NCI-H526 treated with DMSO at 0.1 percent for 48 hours (cell line): ENCODE results near the gene TYW1B.
"Not testable (repeated sequence)": the region's sequence is repeated elsewhere in the genome, so short reads cannot be mapped to it uniquely, and the experiment has no call there.

Source experiments
- DNase-seq: peaks from one replicate; lab custom pipeline; 2025; lab: John Stamatoyannopoulos, UW

Gene TYW1B

DNA sequence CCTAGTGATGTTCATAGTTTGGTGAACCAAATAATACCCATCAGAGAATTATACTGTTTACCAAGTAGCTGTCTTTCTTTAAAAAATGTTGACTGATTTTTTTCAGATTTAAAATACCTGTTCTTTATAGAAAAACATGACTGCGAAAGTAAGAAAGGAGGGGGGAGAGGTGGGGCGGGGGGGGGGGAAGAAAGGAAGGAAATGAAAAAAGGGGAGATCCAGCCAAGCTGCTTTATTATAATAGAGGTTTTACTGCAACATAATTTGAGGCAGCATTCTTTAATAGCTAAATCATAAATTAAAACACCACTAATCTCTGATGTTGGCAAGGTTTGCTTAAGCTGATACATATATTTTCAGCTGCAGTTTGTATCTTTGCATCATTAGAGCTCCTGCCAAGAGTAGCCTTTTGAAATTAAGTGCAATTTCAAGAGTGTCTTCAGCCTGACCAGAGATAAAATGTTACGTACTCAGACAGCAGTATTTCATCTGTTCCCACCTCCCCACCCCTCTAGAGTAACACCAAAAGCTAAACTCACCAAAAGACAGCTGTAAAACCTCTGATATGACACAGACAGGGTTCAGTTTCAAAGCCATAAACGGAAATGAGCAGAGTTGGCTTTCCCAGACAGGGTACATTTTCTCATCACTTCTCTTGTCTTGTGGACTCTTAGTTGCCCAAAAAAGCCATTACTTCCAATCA lies 202.1 kb downstream of the TYW1B start:
- not testable (repeated sequence) for DNase-seq

DNA sequence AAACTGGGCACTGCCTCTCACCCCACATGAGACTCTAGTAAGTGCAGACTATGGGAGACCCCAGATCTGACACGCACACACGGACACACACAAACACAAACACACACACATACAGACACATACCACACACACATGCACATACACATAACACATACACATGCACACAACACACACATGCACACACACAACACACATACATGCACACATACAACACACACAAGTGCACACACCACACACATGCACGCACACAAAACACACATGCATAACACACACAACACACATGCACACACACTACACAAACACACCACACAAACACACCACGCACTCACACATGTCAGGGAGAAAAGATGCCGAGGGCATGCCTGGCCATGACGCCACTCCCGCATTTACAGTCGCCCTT lies 205.5 kb downstream of the TYW1B start:
- no peak for DNase-seq

GRCh38 chr7:72621761-72622187 lies 206.2 kb downstream of the TYW1B start:
- not testable (repeated sequence) for DNase-seq

GRCh38 chr7:72620923-72621322 lies 207.1 kb downstream of the TYW1B start:
- not testable (repeated sequence) for DNase-seq

DNA sequence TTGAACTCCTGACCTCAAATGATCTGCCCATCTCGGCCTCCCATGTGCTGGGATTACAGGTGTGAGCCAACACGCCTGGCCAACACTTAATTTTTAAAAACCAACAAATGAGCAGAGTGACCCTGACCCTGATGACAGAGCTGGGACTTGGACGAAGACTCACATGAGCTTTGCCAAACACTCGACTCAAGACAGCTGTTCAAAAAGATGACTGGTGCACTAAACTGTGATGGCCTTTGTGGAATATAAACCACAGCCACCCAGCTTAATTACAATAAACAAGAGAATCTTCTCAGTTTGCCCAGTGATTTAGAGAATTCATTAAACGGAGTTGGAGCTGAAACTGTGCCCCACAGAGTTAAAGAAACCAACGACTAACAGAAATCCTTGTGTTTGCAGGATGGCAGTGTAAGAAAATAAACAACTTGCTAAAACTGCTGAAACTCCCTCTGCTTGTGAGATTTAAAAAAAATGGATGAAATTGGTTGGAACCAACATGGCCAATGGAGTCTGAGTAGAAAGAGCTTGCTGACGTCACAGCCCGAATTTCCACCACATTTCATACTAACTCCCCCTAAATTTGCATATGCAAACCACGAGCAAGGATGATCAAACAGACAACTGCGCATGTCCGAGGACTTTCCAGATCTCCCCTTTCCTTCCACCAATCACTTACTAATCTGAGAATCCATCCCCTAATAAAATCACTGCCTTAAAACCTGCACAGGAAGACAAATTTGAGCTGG lies 209.4 kb downstream of the TYW1B start:
- peak; percentile 7 for DNase-seq

GRCh38 chr7:72609761-72610160 lies 218.2 kb downstream of the TYW1B start:
- DNase-seq: not testable (repeated sequence)

GRCh38 chr7:72607988-72608387 lies 220.0 kb downstream of the TYW1B start:
- not testable (repeated sequence) for DNase-seq

DNA sequence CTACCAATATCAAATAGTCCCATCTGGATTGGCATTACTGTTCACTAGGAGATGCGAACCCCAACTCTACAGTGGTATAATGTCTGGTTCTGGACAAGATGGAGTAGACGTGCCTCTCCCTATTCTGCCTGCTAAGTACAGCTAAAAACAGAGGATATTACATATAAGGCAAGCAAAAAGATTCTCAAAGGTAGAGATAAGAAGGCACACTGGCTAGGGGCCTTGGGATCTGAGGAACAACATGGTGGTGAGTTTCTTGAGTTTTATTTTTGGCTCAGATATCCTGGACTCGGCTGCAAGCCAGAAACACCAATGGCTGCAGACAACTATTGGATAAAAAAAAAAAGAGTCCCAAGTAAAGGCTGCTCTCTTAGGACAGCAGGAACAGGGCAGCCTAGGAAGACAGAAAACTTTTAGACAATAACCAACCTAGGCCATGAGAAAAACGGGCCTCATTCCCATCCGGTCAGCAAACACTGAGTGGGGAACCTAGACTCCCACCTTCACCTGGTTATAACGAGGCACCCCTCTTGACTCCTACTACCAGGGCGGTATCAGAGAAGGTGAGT lies 222.1 kb downstream of the TYW1B start:
- not testable (repeated sequence) for DNase-seq

DNA sequence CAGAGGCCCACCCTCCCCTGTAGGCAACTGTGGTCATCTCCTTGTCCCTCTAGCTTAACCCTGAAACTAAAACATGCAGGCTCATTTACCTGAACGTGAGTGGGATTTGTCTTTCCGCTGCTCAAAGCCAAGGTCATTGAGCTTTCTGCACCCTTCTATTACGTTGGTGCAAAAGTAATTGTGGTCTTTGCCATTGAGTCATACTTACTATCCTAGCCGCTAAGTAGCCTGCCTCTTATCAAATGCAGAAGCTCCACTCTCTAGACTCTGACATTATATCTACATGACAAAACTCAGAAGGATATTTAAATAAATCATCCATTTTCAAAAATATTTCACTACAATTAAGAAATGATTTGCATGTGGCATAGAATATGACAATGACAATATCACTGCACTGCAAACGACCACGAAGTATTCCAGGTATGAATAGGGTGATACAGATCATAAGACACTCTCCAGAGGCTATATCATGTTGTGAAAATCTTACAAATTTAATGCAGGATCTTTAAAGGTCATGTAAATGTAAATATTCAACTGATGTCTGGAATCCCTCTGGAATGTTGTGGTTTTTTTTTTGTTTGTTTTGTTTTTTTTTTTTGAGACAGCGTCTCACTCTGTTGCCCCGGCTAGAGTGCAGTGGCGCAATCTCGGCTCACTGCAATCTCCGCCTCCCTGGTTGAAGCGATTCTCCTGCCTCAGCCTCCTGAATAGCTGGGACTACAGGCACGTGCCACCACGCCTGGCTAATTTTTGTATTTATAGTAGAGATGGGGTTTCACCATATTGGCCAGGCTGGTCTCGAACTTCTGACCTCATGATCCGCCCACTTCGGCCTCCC lies 223.0 kb downstream of the TYW1B start:
- DNase-seq: not testable (repeated sequence)

- DNase-seq: not testable (repeated sequence)
Observed at GRCh38 chr7:72603476-72603875, 224.5 kb downstream of the TYW1B start.

DNA sequence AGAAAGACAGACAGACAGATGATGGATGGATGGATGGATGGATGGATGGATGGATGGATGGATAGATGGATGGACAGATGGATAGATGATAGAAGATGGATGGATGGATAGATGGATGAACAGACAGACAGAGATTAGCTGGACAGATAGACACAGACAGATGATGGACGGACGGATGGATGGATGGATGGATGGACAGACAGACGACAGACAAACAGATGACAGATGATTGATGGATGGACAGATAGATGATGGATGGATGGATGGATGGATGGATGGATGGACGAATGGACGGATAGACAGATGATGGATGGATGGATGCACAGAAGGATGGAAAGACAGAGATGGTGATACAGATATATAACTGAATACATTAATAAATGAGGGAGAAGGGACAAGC lies 224.9 kb downstream of the TYW1B start:
- no peak for DNase-seq

GRCh38 chr7:72601683-72602082 lies 226.3 kb downstream of the TYW1B start:
- DNase-seq: not testable (repeated sequence)

GRCh38 chr7:72590023-72590422 lies 238.0 kb downstream of the TYW1B start:
- DNase-seq: not testable (repeated sequence)

DNA sequence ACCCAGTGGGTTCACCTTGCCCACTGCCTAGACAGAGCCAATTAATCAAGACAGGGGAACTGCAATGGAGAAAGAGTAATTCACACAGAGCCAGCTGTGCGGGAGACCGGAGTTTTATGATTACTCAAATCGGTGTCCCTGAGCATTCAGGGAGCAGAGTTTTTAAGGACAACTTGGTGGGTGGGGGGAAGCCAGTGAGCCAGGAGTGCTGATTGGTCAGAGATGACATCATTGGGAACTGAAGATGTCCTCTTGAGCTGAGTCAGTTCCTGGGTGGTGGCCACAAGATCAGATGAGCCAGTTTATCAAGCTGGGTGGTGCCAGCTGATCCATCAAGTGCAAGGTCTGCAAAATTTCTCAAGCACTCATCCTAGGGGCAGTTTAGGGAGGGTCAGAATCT lies 240.7 kb downstream of the TYW1B start:
- not testable (repeated sequence) for DNase-seq

DNA sequence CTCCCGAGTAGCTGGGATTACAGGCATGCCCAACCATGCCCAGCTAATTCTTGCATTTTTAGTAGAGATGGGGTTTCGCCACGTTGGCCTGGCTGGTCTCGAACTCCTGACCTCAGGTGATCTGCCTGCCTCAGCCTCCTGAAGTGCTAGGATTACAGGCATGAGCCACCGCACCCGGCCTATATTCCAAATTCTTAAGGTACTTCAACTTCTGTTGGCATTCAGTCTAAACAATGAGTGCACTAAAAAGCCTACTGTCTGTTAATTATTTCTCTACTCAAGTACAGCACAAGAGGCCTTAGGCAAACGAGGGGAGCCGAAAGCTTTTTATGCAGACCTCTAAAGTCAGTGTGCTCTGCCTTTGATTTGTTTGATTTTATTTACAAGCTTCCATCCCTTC lies 243.4 kb downstream of the TYW1B start:
- DNase-seq: not testable (repeated sequence)

GRCh38 chr7:72583620-72584361 lies 244.2 kb downstream of the TYW1B start:
- not testable (repeated sequence) for DNase-seq

DNA sequence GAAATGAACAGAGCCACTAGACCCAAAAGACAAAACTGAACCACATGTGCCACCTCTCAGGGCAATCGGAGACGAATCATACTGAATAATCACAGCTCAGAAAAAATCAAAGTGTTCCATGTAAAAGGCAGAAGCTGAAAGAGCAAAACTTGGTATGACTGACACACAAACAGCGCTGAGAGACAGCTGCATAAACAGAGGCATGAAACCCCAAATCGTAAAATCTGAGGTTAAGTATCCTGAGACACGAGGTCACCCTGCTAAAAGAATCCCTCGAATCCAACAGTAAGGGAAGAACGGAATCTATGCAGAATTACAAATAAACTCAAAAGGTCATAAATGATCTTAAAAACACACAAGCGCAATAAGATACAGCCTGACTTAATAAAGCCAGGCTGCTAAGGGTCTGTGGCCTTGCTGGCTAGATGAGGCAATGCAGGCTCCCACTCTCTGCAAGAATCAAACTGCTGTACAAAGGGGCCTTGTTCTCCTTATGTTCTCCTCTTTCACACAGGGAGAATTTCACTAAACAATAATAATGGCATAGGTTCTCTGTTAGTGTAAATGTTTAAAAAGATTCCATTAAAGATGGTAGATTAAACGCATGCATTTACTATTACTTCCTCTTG lies 247.7 kb downstream of the TYW1B start:
- DNase-seq: not testable (repeated sequence)

GRCh38 chr7:72577107-72577506 lies 250.9 kb downstream of the TYW1B start:
- DNase-seq: no peak

DNA sequence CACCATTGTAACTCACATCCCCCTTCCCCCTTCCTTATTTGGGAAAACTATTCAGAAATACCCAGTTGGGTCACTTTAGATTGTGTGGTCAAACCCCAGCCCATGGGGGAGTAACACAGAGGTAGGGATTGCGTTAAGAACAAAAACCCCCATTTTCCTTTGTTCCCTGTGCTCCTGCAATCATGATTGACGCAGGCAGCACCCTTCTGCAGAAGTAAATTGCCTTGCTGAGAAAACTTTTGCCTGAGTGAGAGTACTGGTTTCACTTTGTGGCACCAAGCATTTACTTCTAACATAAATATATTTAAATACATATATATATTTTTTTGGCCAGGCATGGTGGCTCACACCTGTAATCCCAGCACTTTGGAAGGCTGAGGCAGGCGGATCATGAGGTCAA lies 266.0 kb downstream of the TYW1B start:
- not testable (repeated sequence) for DNase-seq

- not testable (repeated sequence) for DNase-seq
Observed at GRCh38 chr7:72559546-72559945, 268.5 kb downstream of the TYW1B start.

DNA sequence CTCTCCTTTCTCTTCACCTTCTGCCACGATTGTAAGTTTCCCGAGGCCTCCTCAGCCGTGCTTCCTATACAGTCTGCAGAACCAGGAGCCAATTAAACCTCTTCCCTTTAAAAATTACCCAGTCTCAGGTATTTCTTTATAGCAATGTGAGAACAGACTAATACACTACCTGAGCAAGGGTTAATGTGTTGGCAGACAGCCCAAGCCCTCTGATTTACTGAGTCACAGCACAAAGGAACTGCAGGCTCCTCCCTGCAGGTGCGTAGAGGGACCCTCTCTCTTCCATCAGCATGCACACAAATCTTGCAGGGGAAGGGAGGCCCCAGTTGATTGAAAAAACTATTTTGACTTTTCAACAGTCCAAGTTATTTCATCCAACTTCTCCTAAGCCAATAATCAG lies 271.3 kb downstream of the TYW1B start:
- not testable (repeated sequence) for DNase-seq
